ENCODE data around the gene ASPSCR1.
A peak's percentile ranks its signal among the peaks of the same experiment; 100 is the strongest.

Gene ASPSCR1

GRCh38 chr17:82060001-82060380, 82.6 kb downstream of the ASPSCR1 start:
- no peak for DNase-seq

GRCh38 chr17:82060614-82061013, 83.2 kb downstream of the ASPSCR1 start:
- no peak for DNase-seq

- DNase-seq: no peak
Observed at GRCh38 chr17:82061047-82061925, 83.9 kb downstream of the ASPSCR1 start.

- DNase-seq: no peak
Observed at GRCh38 chr17:82062076-82062983, 84.9 kb downstream of the ASPSCR1 start.

GRCh38 chr17:82062984-82063368, 85.5 kb downstream of the ASPSCR1 start:
- DNase-seq: no peak

GRCh38 chr17:82063424-82064415, 86.3 kb downstream of the ASPSCR1 start:
- DNase-seq: no peak

GRCh38 chr17:82064433-82065192, 87.2 kb downstream of the ASPSCR1 start:
- DNase-seq: no peak

- DNase-seq: no peak
Observed at GRCh38 chr17:82065193-82065637, 87.8 kb downstream of the ASPSCR1 start.

GRCh38 chr17:82065638-82066303, 88.3 kb downstream of the ASPSCR1 start, which contains the start of gene DUS1L:
Gene DUS1L (minus strand): TSS chr17:82065804. CDS start chr17:82065059, 745 bp downstream.
- peak; percentile 70 for DNase-seq
